ENCODE data around the gene NMT2.

DNA sequence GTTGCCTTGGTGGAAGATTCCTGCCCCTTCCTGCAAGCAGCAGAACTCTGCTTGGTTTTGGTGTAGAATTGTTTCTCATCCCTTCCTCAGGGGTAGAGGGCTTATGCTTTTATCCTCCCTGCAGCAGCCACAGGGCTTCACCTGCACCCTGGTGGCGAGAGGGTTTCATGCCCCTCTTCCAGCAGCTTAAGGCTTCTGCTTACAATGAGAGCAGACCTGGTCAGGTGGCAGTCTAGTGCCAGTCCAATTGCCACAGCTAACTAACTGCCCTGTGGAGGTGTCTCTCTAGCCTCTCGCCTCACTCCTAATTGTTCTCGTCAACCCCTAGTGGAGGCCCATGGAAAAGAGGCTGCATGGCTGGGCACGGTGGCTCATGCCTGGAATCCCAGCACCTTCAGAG is 99.3 kb downstream of the NMT2 start:
- no peak for TF ChIP-seq POLR2A (IDR thresholded peaks at IDR 0.05; ENCODE audit: low read depth, low read length)
- TF ChIP-seq POLR2AphosphoS5 (IDR thresholded peaks at IDR 0.05; ENCODE audit: low read depth, low read length): no peak
- no peak for TF ChIP-seq TAF1 (IDR thresholded peaks at IDR 0.05; ENCODE audit: borderline replicate concordance, low read depth, low read length)
